Activated naive CD8-positive, alpha-beta T cell (primary cell): ENCODE results near the gene ARL2BP.

Source experiments
- H3K27ac Mint-ChIP-seq: one replicate; pipeline ENCODE4 v1.8.0; 2021; ENCODE audit warnings: mixed read lengths
- H3K27me3 Mint-ChIP-seq: one replicate; pipeline ENCODE4 v1.8.0; 2021; ENCODE audit warnings: mixed read lengths
- H3K36me3 Mint-ChIP-seq: one replicate; pipeline ENCODE4 v1.8.0; 2021; ENCODE audit warnings: mixed read lengths
- H3K4me1 Mint-ChIP-seq: one replicate; pipeline ENCODE4 v1.8.0; 2021; ENCODE audit warnings: low read depth, mixed read lengths
- H3K4me3 Mint-ChIP-seq: one replicate; pipeline ENCODE4 v1.8.0; 2021; ENCODE audit warnings: mild to moderate bottlenecking, mixed read lengths
- H3K9me3 Mint-ChIP-seq: one replicate; pipeline ENCODE4 v1.8.0; 2021; ENCODE audit warnings: low read depth, mixed read lengths

ARL2BP gene

GRCh38 chr16:57226701-57227621 lies 18.1 kb upstream of the ARL2BP start:
- Mint-ChIP-seq H3K36me3 (peaks cover 8% of the 10 kb centered on the region), H3K4me1 (no peaks in the 10 kb centered on the region), H3K27ac (peak overlapping the region; percentile 22)

DNA sequence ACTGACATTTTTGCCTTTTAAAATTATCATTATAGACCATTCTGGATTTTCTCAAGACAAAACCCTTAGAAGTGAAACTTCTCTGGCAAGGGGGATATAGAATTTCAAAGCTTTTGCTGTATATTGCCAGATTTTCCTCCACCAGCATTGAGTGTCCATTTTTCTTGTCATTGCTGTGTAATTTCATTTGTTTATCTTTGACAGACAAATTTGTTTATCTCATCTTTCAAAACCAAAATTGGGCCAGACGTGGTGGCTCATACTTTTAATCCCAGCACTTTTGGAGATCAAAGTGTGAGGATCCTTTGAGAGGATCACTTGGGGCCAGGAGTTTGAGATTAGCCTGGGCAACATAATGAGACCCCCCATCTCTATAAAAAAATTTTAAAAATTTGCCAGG lies 16.0 kb upstream of the ARL2BP start:
- Mint-ChIP-seq H3K9me3 (no peaks in the 10 kb centered on the region), H3K4me3 (no peak overlapping the region), H3K27me3 (no peaks in the 10 kb centered on the region), H3K4me1 (no peaks in the 10 kb centered on the region), H3K36me3 (peaks cover 9% of the 10 kb centered on the region), H3K27ac (no peak overlapping the region)

More at GRCh38 chr16:57226701-57227621, 18.1 kb upstream of the ARL2BP start:
- Mint-ChIP-seq H3K9me3 (no peaks in the 10 kb centered on the region), H3K4me3 (no peak overlapping the region), H3K27me3 (no peaks in the 10 kb centered on the region)

DNA sequence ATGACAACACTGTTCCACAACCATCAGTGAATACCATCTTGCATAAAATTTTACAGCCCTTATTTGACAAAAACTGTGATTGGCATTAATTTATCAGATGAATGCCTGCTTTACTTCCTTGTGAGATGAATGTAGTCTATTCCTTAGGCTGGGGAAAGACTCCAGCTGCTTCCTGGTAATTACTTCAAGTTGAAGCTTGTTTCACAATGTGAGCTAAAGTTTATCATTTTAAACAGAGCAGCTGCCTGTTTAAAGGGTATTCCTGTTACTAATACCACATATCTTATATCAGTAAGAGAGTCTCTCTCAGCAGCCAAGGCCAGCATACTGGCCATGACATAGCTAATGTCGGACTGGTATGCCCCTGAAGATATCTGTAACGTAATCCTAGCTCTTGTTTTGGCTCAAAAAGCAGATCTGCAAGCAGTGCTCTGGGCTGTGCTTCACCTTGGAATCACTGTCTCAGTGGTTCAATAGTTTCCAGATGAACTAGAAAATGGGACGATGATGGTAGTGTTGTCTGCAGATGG lies 13.2 kb upstream of the ARL2BP start:
- no peaks in the 10 kb centered on the region for H3K27me3 Mint-ChIP-seq

DNA sequence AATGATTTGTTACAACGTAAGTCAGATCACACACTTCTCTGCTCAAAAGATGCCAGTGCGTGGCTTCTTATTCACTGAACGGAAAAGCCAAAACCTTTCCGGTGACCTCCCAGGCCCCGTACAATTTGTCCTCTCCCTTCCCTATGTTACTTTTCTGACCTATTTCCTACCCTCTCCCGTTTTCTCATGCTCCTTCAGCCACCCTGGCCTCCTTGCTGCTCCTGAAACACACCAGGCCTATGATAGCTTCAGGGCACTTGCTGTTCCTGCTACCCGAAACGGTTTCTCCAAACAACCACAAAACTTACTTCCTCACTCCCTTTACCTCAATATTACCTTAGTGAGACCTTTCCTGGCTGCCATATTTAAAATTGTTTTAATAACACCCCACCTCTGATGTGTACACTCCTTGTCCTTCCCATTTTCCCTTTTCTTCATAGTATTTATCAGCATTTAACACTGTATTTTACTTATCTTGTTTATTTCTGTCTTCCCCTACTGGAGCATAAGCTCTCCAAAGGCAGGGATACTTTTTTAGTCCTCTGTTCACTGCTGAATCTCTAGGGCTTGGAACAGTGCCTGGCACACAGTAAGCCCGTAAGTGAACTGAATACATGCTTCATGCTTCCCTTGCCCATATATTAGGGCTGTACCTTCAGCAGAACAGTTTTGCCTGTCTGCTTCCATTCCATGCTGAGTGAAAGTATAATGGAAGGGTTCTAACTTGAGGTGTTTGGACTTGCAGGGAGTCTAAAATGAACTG lies 10.9 kb upstream of the ARL2BP start:
- Mint-ChIP-seq H3K9me3 (no peaks in the 10 kb centered on the region), H3K27ac (no peak overlapping the region), H3K4me1 (peaks cover 4% of the 10 kb centered on the region), H3K4me3 (no peak overlapping the region), H3K36me3 (peaks cover 12% of the 10 kb centered on the region), H3K27me3 (no peaks in the 10 kb centered on the region)

More for the DNA sequence above, 13.2 kb upstream of the ARL2BP start:
- Mint-ChIP-seq H3K4me1 (peaks cover 4% of the 10 kb centered on the region), H3K9me3 (no peaks in the 10 kb centered on the region), H3K4me3 (no peak overlapping the region), H3K27ac (no peak overlapping the region), H3K36me3 (peaks cover 10% of the 10 kb centered on the region)

- Mint-ChIP-seq H3K4me3 (no peak overlapping the region), H3K27me3 (no peaks in the 10 kb centered on the region), H3K27ac (no peak overlapping the region), H3K4me1 (peaks cover 4% of the 10 kb centered on the region), H3K36me3 (peaks cover 12% of the 10 kb centered on the region), H3K9me3 (no peaks in the 10 kb centered on the region)
These were observed 10.4 kb upstream of the ARL2BP start for GRCh38 chr16:57234707-57235092.

- Mint-ChIP-seq H3K27me3 (no peaks in the 10 kb centered on the region), H3K4me3 (no peak overlapping the region), H3K9me3 (no peaks in the 10 kb centered on the region), H3K27ac (no peak overlapping the region), H3K4me1 (peaks cover 4% of the 10 kb centered on the region), H3K36me3 (peaks cover 12% of the 10 kb centered on the region)
These were observed 9.7 kb upstream of the ARL2BP start for GRCh38 chr16:57235128-57236021.

GRCh38 chr16:57236022-57236350 lies 9.1 kb upstream of the ARL2BP start:
- H3K36me3 Mint-ChIP-seq, result peaks cover 12% of the 10 kb centered on the region
- no peak overlapping the region for H3K27ac Mint-ChIP-seq
- no peaks in the 10 kb centered on the region for H3K27me3 Mint-ChIP-seq
- no peak overlapping the region for H3K4me3 Mint-ChIP-seq
- H3K9me3 Mint-ChIP-seq, result no peaks in the 10 kb centered on the region
- peaks cover 5% of the 10 kb centered on the region for H3K4me1 Mint-ChIP-seq

DNA sequence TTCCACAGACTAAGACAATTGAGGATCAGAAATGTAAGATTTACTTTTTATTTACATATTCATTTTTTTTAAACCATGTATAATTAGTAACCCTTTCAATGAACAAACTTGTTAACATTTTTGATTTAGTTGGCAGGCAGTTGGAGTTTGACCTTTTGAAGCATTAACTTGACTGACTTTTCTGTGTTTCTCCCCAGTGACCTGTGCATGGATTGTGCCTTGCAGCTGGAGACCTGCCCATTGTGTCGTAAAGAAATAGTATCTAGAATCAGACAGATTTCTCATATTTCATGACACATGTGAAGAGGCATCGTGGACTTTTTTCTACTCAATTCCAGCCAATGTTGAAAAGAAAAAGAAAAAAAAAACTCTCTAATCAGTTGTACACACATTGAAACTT lies 6.4 kb upstream of the ARL2BP start:
- Mint-ChIP-seq H3K27ac (no peak overlapping the region), H3K36me3 (peaks cover 11% of the 10 kb centered on the region), H3K27me3 (no peaks in the 10 kb centered on the region), H3K4me1 (peaks cover 11% of the 10 kb centered on the region), H3K4me3 (no peak overlapping the region), H3K9me3 (no peaks in the 10 kb centered on the region)

GRCh38 chr16:57239107-57239506 lies 6.0 kb upstream of the ARL2BP start:
- Mint-ChIP-seq H3K27ac (no peak overlapping the region), H3K27me3 (no peaks in the 10 kb centered on the region), H3K9me3 (no peaks in the 10 kb centered on the region), H3K36me3 (peaks cover 9% of the 10 kb centered on the region), H3K4me3 (no peak overlapping the region), H3K4me1 (peaks cover 11% of the 10 kb centered on the region)

- Mint-ChIP-seq H3K9me3 (no peaks in the 10 kb centered on the region), H3K27me3 (no peaks in the 10 kb centered on the region), H3K4me1 (peaks cover 19% of the 10 kb centered on the region), H3K36me3 (peaks cover 7% of the 10 kb centered on the region), H3K4me3 (no peak overlapping the region), H3K27ac (no peak overlapping the region)
These were observed 4.2 kb upstream of the ARL2BP start for GRCh38 chr16:57240851-57241250.

- Mint-ChIP-seq H3K4me1 (peaks cover 21% of the 10 kb centered on the region), H3K9me3 (no peaks in the 10 kb centered on the region), H3K36me3 (peaks cover 2% of the 10 kb centered on the region), H3K27me3 (no peaks in the 10 kb centered on the region), H3K4me3 (no peak overlapping the region), H3K27ac (peak overlapping the region; percentile 16)
These were observed 2.4 kb upstream of the ARL2BP start for GRCh38 chr16:57242650-57243049.

DNA sequence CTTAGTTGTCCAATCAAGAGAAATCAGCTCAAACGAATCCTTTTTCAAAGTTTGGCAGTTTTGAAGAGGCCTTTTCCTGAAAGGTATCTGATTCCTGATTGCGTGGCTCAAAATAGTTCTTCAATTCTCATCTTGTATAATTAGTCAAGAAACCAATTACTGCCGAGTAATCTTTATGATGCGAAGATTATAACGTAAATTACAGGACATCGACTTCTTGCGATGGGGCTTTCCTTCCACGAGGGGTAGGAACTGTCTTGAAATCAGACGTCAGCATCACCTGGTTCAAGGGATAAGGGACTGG lies 644 bp upstream of the ARL2BP start:
- H3K9me3 Mint-ChIP-seq, result no peaks in the 10 kb centered on the region
- H3K4me1 Mint-ChIP-seq, result peaks cover 21% of the 10 kb centered on the region
- H3K27ac Mint-ChIP-seq, result peak overlapping the region; percentile 90
- no peaks in the 10 kb centered on the region for H3K36me3 Mint-ChIP-seq
- H3K27me3 Mint-ChIP-seq, result no peaks in the 10 kb centered on the region
- H3K4me3 Mint-ChIP-seq, result peak overlapping the region; percentile 94

- Mint-ChIP-seq H3K4me1 (peaks cover 21% of the 10 kb centered on the region), H3K27ac (peak overlapping the region; percentile 6), H3K27me3 (no peaks in the 10 kb centered on the region), H3K36me3 (peaks cover 2% of the 10 kb centered on the region), H3K4me3 (peak overlapping the region; percentile 94), H3K9me3 (no peaks in the 10 kb centered on the region)
These were observed 534 bp downstream of the ARL2BP start for GRCh38 chr16:57245472-57246113.

- Mint-ChIP-seq H3K27ac (peak overlapping the region; percentile 10), H3K4me3 (no peak overlapping the region), H3K27me3 (no peaks in the 10 kb centered on the region), H3K4me1 (no peaks in the 10 kb centered on the region), H3K36me3 (peaks cover 12% of the 10 kb centered on the region), H3K9me3 (no peaks in the 10 kb centered on the region)
These were observed 6.3 kb downstream of the ARL2BP start for GRCh38 chr16:57251352-57251751.
